Breast epithelium (tissue), 4 donors: ENCODE results near the gene INTS3. TPM values are rescaled to one million over a fixed set of nuclear protein-coding genes. Genes with fewer than 3 reads are reported as not detected.

ENCODE experiments used
- DNase-seq, 2 donors: peaks; one replicate each; pipeline ENCODE4 v3.0.0-alpha.2; 2019; ENCODE audit warnings: low spot score in 2 of 2
- H3K27ac ChIP-seq, 2 donors: fragments of 200-600 bp; sonication (generic) in 1 of 2; one replicate each; pipeline ENCODE4 v1.5.1; 2016 to 2019; ENCODE audit warnings: mild to moderate bottlenecking in 1 of 2
- H3K27me3 ChIP-seq, 2 donors: fragments of 200-600 bp; sonication (generic) in 1 of 2; one replicate each; pipeline versions ENCODE4 v1.5.1 to v1.6.0; 2017 to 2019; ENCODE audit warnings: control low read depth in 1 of 2, mild to moderate bottlenecking in 1 of 2
- H3K36me3 ChIP-seq: fragments of 200-600 bp; one replicate; pipeline ENCODE4 v1.5.1; 2019
- H3K4me1 ChIP-seq, 2 donors: fragments of 200-600 bp; sonication (generic); one replicate each; pipeline ENCODE4 v1.5.1; 2016 to 2019; ENCODE audit warnings: control low read depth in 1 of 2
- H3K4me3 ChIP-seq, 3 donors: fragments of 200-600 bp; sonication (generic); 1 replicate in 2 of 3; 2 replicates in 1 of 3; pipeline ENCODE4 v1.5.1; 2016 to 2019; ENCODE audit warnings: mild to moderate bottlenecking in 3 of 3, moderate library complexity in 2 of 3
- H3K9me3 ChIP-seq, 2 donors: fragments of 200-600 bp; sonication (generic) in 1 of 2; one replicate each; pipeline ENCODE4 v1.5.1; 2016 to 2019; ENCODE audit warnings: control low read depth in 1 of 2
- CTCF ChIP-seq, 3 donors: fragments of 450-650 bp; IDR thresholded peaks; one replicate each; pipeline ENCODE4 v1.5.1; 2016 to 2017; ENCODE audit warnings: antibody characterized with exemption in 3 of 3, mild to moderate bottlenecking in 3 of 3, moderate library complexity in 3 of 3
- POLR2A ChIP-seq: fragments of 450-650 bp; IDR thresholded peaks from one replicate; pipeline ENCODE4 v1.6.1; 2016; ENCODE audit warnings: antibody characterized with exemption, mild to moderate bottlenecking, moderate library complexity
- POLR2AphosphoS5 ChIP-seq, 3 donors: sonication (generic); formaldehyde crosslinking; IDR thresholded peaks; one replicate each; pipeline ENCODE4 v1.6.1; 2017; ENCODE audit warnings: antibody characterized with exemption in 3 of 3
- intact Hi-C: fragments of 100-400 bp; cut with DNase I; formaldehyde crosslinking; loops from one replicate; pipeline ENCODE4 v1.15.1; 2023; ENCODE audit warnings: low total_unique reads
- total RNA-seq, 3 donors: library from RNA; depleted of rRNA; stranded (reverse); fragments of >200 nt; gene quantifications; one replicate each; pipeline ENCODE4 v1.1.0, GENCODE V29; 2016

Gene INTS3
- total RNA-seq, 3 donors from 2014 or later: 46.5 to 53.4 (median 51.7) TPM

GRCh38 chr1:153733970-153734369 is 6.1 kb downstream of the INTS3 start:
- no peak for DNase-seq
- peaks cover 0 to 7% of the 10 kb centered on the region in 2 donors for H3K4me1 ChIP-seq
- no peaks in the 10 kb centered on the region for H3K36me3 ChIP-seq
- no peak for TF ChIP-seq POLR2A
- TF ChIP-seq POLR2AphosphoS5 (IDR thresholded peaks at IDR 0.05): no peak
- TF ChIP-seq CTCF (IDR thresholded peaks at IDR 0.05): no peak
- H3K27ac ChIP-seq: peak overlapping the region; percentile 0 to 48
- H3K9me3 ChIP-seq: no peaks in the 10 kb centered on the region
- intact Hi-C loops: no loop called here
- no peaks in the 10 kb centered on the region for H3K27me3 ChIP-seq
- H3K4me3 ChIP-seq: no peak overlapping the region

GRCh38 chr1:153734396-153735089 is 6.7 kb downstream of the INTS3 start:
- DNase-seq: no peak
- Histone ChIP-seq H3K36me3 (no peaks in the 10 kb centered on the region), H3K4me3 (no peak overlapping the region), H3K4me1 (peaks cover 0 to under 1% of the 10 kb centered on the region in 2 donors), H3K27ac (peak overlapping the region; percentile 0 to 58), H3K27me3 (no peaks in the 10 kb centered on the region), H3K9me3 (no peaks in the 10 kb centered on the region)
- intact Hi-C loops: no loop called here
- TF ChIP-seq POLR2A (no peak), POLR2AphosphoS5 (IDR thresholded peaks at IDR 0.05) (no peak), CTCF (IDR thresholded peaks at IDR 0.05) (no peak)

GRCh38 chr1:153735090-153735420 is 7.2 kb downstream of the INTS3 start:
- Histone ChIP-seq H3K4me1 (no peaks in the 10 kb centered on the region), H3K27me3 (no peaks in the 10 kb centered on the region), H3K9me3 (no peaks in the 10 kb centered on the region), H3K36me3 (no peaks in the 10 kb centered on the region), H3K27ac (peak overlapping the region in 1 of 2 donors; percentile 58), H3K4me3 (no peak overlapping the region)
- intact Hi-C loops: no loop called here
- no peak for DNase-seq
- TF ChIP-seq CTCF (IDR thresholded peaks at IDR 0.05): no peak
- TF ChIP-seq POLR2A: no peak
- TF ChIP-seq POLR2AphosphoS5 (IDR thresholded peaks at IDR 0.05): no peak

- peak overlapping the region in 1 of 2 donors; percentile 40 for H3K27ac ChIP-seq
- no peak for TF ChIP-seq CTCF (IDR thresholded peaks at IDR 0.05)
- TF ChIP-seq POLR2A: no peak
- TF ChIP-seq POLR2AphosphoS5 (IDR thresholded peaks at IDR 0.05): no peak
Measured at GRCh38 chr1:153741986-153742385, 14.1 kb downstream of the INTS3 start.

GRCh38 chr1:153742411-153743142 is 14.7 kb downstream of the INTS3 start:
- TF ChIP-seq POLR2A (no peak), POLR2AphosphoS5 (IDR thresholded peaks at IDR 0.05) (no peak), CTCF (IDR thresholded peaks at IDR 0.05) (no peak)
- no peaks in the 10 kb centered on the region for H3K9me3 ChIP-seq
- DNase-seq: no peak
- no peak overlapping the region for H3K4me3 ChIP-seq
- H3K4me1 ChIP-seq: no peaks in the 10 kb centered on the region
- intact Hi-C loops: no loop called here
- H3K27me3 ChIP-seq: no peaks in the 10 kb centered on the region
- peak overlapping the region; percentile 27 to 64 for H3K27ac ChIP-seq
- no peaks in the 10 kb centered on the region for H3K36me3 ChIP-seq

More at GRCh38 chr1:153741986-153742385, 14.1 kb downstream of the INTS3 start:
- no peak overlapping the region for H3K4me3 ChIP-seq
- H3K4me1 ChIP-seq: no peaks in the 10 kb centered on the region
- intact Hi-C loops: loop anchor here (2.0 kb wide), 1 partner anchor 29 kb away; no protein-coding TSS in a partner anchor
- DNase-seq: no peak
- no peaks in the 10 kb centered on the region for H3K36me3 ChIP-seq
- H3K9me3 ChIP-seq: no peaks in the 10 kb centered on the region
- H3K27me3 ChIP-seq: no peaks in the 10 kb centered on the region
